NCI-H146 (cell line): ENCODE results near the gene B4GALT1.
A peak's percentile ranks its signal among the peaks of the same experiment; 100 is the strongest.

Source experiments
- DNase-seq: peaks from one replicate; lab custom pipeline; 2025; lab: John Stamatoyannopoulos, UW

Gene B4GALT1, protein sequence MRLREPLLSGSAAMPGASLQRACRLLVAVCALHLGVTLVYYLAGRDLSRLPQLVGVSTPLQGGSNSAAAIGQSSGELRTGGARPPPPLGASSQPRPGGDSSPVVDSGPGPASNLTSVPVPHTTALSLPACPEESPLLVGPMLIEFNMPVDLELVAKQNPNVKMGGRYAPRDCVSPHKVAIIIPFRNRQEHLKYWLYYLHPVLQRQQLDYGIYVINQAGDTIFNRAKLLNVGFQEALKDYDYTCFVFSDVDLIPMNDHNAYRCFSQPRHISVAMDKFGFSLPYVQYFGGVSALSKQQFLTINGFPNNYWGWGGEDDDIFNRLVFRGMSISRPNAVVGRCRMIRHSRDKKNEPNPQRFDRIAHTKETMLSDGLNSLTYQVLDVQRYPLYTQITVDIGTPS

DNA sequence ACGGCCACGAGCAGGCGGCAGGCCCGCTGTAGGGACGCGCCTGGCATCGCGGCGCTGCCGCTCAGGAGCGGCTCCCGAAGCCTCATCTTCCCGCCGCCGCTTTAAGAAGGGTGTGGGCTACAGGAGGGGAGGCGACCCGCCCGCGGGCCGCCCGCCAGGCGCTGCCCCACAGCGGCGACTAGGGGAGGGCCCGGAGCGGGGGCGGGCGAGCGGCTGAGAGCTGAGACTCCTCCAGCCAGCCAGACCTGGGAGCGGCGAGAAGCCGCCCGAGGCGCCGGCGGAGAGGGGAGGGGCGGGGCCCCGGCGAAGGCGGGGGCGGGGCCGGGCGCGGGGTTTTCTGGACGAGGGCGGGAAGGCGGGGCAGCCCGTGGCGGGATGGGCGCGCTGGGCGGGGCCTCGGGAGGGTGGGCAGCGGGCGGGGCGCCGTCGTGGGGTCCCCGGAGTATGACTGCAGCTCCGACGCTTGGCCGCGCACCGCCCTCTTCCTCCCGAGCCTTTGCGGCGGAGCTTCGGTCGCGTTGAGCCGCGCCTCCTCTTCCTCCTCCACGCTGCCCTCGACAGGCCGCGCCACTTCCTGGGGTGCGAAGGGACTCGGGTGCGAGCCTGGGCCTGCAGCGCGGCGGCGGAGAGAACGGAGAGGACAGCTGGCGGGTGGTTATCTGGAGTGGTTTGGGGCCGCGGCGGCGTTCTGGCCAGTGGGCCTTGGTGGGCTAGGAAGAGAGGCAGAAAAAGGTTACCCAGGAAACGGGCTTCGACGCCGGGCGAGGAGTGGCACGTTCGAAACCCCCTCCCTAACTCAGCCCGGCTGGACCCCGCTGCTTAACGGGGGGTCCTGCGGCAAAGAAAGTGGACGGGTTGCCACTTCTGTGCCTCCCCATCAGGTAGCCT lies at the start of gene B4GALT1:
B4GALT1 (minus strand) TSS at position 253 of the 888 bp plus-strand sequence; CDS start at position 86, 167 bp downstream.
- peak; percentile 97 for DNase-seq

DNA sequence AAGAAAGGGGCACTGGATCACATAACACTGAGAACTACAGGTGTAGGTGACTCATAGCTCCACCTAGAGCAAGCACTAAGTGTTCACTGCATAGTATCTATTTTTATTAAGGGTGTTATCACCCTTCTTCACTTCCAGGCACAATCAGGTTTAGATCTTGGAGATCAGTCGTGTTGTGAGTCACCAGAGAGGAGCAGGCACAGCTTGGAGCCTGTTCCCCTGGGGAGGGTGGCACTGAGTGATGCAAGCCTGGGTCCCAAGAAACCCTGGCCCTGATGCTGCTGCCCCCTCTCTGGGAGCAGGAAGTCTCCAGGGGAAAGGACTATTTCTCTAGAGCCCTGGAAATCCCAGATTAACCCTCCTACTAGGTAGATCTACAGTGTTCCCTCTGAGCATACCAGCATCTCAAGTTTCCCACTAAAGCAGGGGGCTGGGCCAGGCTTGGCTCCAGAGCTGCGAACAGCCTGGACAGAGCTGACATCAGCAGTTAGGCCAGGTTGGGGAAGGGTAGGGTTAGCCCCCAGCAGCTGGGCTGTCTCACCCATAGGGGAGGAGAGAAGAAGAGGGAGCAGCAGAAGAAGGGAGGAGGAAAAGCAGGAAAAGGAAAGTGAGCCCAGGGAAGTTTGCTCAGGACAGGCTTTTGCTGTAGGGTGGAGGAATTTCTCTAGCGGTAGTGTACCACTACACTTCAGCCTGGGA lies 44.7 kb upstream of the B4GALT1 start:
- DNase-seq: no peak

DNA sequence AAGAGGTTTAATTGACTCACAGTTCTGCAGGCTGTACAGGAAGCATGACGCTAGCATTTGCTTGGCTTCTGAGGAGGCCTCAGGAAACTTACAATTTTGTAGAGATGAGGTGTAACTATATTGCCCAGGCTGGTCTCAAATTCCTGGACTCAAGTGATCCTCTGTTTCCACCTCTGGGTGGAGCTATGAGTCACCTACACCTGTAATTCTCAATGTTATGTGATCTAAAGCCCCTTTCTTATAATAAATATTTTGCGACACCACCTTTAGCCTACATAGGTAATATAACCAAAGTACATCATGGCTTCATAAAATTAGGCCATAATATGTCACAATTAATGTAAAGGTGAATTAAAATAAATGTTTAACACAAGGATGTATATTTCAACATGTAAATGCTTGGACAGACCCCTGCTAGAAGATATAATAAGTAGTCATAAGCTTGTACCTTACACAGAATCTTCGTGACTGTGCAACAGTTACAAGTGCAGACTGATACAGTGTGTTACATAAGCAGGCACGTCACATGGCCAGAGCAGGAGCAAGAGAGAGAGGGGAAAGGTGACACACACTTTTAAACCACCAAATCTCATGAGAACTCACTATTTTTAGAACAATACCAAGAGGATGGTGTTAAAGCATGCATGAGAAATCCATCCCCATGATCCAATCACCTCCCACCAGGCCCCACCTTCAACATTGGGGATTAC lies 43.0 kb upstream of the B4GALT1 start:
- no peak for DNase-seq

DNA sequence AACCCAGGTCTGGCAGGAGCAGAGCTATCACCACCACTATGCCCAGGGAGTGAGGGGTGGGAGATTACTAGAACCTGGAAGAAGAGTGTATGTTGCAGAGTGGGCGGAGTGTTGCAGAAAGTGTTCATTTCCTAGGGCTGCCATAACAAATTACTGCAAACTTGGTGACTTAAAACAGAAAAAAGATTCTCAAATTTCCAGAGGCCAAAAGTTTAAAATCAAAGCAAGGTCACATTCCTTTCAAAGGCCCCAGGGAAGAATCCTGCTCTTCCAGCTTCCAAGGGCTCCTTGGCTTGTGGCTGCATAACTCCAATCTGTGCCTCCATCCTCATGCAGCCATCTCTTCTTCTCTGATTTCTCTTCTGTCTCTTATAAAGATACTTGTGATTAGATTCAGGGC lies 42.3 kb upstream of the B4GALT1 start:
- DNase-seq: no peak

DNA sequence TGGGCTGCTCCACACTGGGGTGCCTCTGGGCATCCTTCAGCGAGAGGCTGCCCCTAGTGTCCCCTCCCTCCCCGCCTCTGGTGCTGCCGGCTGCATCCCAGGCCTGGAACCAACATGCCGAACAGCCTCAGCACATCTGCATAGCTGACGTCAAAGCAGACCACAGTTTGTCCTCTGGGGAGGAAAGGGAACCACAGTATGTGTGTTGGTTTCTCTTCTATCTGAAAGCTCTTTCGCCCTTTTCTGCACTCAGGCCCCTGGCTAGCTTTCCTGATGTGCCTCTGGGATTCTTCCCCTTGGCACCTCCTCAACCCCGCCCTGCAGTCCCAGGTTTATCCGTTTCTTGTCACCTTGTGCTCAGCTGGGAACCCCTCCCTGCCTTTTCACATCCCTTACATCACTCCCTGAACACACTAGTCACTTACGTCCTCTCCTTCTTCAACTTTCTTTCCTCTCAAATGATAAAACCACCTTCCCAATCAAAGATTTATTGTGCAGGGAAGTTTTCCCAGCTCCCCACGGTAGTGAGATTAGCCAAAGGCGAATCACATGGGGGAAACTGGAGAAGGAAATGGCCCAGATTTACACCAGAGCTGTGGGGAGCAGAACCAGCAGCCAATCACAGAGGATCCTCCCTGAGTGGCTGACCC lies 35.5 kb upstream of the B4GALT1 start:
- DNase-seq: no peak

DNA sequence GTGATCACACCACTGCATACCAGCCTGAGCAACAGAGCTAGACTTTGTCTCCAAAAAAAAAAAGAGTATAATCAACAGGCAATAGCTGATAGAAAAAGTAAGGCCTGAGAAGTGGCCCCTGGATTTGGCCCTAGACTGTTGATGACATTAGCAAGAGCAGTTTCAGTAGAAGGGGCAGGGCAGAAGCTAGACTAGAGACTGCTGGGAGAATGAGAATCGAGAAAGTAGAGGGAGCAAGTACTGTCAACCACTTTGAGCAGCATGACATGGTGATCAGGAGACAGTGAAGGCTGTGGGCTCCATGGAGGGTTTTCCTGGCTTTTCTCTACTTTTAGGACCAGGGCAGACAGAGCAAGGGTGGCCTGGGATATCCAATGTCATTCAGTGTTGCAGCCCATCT lies 34.9 kb upstream of the B4GALT1 start:
- no peak for DNase-seq

DNA sequence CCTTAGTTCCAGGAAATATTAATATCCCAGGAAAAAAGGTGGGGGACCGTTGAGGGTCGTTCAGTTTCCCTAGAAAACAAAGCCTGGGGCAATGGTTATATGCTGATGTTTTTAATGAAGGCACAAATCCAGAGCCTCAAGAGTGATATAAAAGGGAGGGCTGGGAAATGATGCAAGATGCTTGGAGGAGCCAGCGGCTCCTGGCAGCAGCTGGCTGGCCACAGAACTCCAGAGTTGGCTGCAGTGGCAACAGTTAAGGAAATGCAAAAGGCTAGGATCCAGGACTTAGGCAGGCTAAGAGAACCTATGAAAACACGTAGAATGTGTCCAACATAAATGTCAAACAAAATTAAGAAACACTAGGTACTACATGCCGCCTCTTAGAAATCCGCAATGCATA lies 31.0 kb upstream of the B4GALT1 start:
- no peak for DNase-seq

DNA sequence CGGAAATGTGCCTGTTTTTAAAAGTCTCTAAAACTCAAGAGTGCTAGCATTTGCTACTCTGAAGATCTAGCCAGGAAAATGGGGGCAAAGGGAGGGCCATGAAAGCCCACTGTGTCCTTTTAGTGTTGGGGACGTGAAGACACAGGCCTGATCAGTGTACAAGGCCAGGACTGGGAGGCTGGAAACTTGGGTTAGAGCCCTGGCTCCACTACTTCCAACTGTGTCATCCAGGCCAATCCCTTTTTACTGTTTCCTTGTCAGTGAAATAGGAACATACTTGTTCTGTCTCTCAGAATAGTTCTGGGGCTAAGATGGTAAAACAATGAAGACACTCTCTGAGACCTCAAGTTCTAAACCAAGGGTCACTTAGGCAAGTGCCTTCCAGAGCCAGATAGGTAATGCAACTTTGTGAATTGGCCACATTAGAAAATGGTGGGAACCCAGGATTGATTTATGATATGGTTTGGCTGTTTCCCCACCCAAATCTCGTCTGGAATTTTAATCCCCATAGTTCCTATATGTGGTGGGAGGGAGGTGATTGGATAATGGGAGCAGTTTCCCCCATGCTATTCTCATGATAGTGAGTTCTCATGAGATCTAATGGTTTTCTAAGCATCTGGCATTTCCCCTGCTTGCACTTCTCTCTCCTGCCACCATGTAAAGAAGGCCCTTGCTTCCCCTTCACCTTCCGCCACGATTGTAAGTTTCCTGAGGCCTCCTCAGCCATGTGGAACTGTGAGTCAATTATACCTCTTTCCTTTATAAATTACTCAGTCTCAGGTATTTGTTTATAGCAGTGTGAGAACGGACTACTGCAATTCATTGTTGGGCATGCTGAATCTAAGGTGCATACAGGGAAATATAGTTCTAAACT lies 30.4 kb upstream of the B4GALT1 start:
- DNase-seq: no peak

DNA sequence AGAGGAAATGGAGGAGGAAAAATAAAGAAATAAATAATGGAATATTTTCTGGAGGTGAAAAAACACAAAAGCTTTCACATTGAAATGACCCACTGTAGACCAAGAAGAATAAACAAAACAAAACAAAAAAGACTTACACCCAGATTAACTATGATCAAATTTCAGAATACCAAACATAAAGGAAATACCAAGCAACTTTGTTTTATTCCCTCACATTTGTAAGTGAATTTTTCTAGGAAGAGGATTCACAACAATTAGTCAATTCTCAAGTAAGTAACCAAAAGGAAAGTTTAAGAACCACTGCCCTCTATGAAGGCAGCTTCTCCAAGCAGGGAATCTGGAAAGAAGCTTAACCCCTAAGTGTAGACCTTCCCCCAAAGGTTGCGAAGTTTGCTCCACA lies 29.6 kb upstream of the B4GALT1 start:
- no peak for DNase-seq

DNA sequence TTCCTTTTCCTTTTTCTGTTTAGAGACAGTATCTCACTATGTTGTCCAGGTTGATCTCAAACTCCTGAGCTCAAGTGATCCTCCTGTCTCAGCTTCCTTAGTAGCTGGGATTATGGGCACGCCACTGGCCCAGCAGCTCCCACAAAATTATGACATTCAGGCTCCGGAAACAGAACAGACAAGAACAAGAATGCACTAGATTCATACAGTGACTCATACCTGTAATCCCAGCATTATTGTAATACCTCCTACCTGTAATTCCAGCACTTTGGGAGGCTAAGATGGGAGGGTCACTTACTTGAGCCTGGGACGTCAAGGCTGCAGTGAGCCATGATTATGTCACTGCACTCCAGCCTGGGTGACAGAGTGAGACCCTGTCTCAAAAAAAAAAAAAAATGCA lies 26.7 kb upstream of the B4GALT1 start:
- DNase-seq: no peak

DNA sequence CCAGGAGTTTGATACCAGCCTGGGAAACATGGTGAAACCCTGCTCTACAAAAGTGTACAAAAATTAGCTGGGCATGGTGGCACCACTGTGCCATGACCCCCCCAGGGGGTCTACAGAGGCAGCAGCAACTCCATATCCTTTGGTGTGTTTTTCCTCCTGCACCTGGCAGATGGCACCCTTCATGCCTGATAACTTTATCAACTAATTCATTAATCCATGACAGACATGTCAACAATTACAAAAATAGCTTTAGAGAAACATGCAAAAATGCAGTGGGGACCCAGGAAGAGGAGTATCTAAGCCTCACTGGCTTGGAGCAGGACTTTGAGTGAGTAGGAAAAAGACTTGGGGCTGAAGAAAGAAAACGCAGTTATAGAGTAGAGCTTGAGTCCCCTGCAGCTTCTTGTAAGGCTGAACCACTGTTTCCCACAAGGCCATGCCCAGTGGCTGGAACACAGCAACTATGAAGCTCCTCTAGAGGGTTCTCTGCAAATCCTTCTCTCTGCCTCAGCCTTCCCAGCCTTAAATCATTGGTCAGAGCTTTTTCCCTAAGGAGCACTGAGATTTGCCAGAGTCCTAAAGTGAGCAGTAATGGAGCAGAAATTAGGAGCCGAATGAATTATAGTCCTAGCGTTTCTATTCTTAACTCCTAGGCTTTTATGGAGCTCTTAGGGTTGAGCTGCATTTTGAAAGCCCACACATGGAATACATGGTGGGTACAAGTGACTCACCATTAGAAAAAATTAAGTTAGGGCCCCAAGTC lies 25.5 kb upstream of the B4GALT1 start:
- DNase-seq: no peak

DNA sequence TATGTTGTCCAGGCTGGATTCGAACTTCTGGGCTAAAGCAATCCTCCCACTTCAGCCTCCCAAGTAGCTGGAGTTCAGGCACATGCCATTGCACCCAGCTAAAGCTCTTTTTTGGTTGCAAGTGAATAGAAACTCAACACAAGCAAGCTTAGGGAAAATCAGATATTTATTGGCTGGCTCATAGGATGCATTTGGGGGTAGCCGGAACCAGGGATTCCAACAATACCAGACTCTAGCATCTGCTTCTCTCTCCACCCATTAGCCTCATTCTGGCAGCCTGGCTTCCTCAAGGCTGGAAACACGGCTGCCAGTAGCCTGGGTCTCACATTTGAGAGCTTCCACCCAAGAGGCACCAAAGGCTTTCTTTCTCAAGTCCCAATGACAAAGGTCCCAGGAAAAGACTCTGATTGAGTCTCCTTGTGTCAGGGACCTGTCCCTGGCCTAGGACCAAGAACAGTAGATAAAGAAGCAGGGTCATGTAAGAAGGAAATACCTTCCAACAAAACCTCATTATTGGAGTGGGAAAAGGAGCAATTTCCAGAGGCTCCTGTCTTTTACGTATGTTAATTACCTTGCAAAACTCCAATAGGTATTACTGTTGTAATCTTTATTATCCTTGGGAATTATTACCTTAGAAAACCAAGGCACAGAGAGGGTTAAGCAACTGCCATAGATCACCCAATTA lies 23.0 kb upstream of the B4GALT1 start:
- no peak for DNase-seq

DNA sequence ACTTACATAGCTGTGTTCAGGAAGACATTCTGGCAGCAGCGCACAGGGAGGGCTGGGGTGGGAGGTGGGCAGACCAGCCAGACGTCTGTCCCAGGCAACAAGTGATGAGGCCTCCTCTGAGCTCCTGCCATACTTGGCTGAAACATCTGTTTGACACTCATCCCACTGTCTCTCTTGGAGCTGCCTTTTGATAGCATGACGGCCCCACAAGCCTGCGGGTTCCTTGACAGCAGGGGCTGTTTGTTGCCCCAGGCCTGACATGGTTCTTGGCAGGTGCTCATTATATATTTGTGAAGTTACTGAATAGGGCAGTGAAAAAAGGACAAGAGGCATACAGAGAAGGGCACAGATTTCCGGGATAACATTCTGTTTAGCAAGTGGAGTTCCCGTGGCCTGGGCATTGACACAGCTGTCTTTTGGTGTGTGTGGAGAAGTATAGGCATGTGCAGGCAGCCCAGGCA lies 22.2 kb upstream of the B4GALT1 start:
- DNase-seq: peak; percentile 86

DNA sequence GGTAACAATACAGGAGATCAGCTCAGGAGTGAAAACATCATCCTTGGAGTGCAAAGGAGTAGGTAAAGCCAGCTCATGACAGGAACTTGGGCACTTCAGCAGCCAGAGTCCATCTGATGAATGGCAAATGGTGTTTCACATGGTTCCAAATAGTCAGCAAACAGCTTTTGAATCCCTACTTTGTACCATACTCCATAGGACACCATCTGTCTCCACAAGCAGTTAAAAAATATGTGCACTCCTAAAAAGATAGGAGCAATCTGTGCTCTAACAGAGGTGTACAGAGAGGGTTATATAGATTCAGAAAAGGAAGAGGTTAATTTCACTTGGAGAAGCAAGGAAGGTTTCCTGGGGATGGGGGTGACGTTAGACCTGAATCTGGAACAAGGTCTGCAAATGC lies 21.6 kb upstream of the B4GALT1 start:
- DNase-seq: no peak

DNA sequence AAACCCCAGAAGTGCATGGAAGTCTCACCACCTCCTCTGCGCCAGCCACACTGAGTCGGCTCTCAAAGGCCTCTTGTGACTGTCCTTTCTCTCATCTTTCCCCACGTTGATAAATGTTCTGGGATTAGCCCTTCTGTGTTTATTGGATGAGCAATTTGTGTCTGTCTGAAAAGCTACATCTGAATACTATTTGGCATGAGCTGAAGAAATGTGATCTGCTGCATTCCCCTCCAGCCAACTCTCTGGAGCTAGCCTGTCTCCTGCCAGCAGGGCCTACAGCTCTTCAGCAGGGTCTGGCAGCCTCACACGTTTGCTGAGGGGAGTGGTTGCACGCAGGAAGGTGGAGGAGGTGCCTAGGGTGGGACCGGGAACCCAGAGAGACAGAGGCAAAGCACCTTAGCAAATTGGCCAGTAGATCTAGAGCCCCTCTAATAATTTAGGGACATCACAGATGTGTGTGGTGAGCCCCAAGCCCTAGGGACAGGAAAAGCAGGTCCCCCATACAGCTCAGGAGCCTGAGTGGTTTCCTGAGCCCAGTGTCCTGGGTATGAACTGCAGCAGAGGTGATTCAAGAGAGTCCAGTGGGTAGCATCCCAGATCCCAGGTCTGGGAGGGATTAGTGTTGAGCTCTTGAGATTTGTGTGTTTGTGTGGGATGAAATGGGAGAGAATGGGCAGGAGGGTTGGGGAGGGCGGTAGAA lies 20.5 kb upstream of the B4GALT1 start:
- DNase-seq: no peak

DNA sequence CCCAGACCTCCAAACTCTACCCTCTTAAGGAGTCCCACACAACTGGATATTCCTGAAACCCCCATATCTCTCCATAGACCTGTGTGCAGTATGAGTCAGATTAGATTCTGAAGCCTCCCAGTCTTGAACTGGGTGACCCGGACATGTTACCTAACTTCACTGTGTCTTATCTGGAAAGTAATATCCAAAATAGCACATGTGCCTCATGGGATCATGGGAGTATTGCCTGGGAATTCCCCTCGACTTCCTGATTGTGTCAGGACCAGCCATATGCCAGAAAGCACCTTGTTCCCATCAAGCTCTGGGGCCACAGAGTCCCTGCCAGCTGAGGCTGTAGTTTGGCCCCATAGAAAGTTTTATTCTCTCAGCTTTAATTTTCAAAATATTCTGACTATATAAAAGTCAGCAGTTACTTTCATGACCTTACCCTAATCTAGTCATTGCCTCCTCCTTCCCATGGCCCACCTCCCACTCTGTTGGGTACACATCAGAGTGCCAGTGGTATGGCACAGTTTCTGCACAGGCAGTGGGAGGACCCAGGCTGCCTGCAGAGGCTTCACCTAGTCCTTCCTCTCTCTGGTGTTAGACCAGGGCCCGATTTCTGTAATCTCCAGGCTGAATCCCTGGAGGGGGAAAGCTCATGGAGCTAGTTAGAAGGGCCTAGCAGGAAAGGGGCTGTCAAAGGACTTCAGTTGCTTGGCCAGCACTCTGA lies 19.5 kb upstream of the B4GALT1 start:
- no peak for DNase-seq

DNA sequence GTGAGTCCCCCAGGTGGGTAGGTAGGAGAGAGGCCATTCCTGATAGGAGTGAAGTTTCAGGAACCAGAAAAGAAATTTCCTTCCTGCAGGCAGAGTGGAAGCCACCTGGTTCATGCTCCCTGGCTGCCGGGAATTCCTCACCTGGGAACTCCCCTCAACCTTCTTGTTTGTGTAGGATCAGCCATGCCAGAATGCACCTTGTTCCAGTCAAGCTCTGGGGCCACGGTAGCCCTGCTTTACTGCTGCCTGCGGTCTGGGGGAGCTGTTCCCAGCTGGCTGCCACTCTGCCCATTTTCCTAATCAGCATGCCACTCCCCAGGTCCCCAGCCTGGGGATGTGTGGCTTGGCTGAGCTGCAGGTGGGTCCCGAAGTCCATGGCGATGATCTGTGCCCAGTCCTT lies 18.7 kb upstream of the B4GALT1 start:
- DNase-seq: no peak

DNA sequence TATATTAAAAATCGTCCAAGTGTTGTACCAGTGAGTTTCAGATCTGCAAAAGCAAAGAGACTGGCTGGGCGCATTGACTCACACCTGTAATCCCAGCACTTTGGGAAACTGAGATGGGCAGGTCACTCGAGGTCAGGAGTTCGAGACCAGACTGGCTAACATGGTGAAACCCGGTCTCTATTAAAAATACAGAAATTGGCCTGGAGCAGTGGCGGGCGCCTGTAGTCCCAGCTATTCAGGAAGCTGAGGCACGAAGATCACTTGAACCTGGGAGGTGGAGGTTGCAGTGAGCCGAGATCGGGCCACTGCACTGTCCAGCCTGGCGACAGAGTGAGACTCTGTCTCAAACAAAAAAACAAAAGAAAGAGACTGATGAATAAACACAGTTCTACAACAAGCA lies 18.3 kb upstream of the B4GALT1 start:
- no peak for DNase-seq
